GM21447 (cell line): Measurements from ENCODE around the gene KCNJ1.

ENCODE experiments used
- ATAC-seq: cut with Tn5 transposase; IDR thresholded peaks from one replicate; pipeline ENCODE4 v1.9.1; 2021; ENCODE audit not compliant: unreplicated experiment

Gene KCNJ1

GRCh38 chr11:128854841-128855240 lies 12.3 kb downstream of the KCNJ1 start:
- ATAC-seq: no peak

GRCh38 chr11:128853559-128853958 lies 13.5 kb downstream of the KCNJ1 start:
- ATAC-seq: no peak

GRCh38 chr11:128852327-128853023 lies 14.6 kb downstream of the KCNJ1 start:
- ATAC-seq: no peak

- peak; percentile 89 for ATAC-seq
Measured at GRCh38 chr11:128848815-128849455, 18.2 kb downstream of the KCNJ1 start.

- no peak for ATAC-seq
Measured at GRCh38 chr11:128846985-128847384, 20.1 kb downstream of the KCNJ1 start.

GRCh38 chr11:128845334-128845780 lies 21.7 kb downstream of the KCNJ1 start:
- ATAC-seq: no peak

- ATAC-seq: no peak
Measured at GRCh38 chr11:128843198-128843785, 23.8 kb downstream of the KCNJ1 start.

- peak; percentile 64 for ATAC-seq
Measured at GRCh38 chr11:128841461-128842072, 25.5 kb downstream of the KCNJ1 start.

GRCh38 chr11:128840783-128841182 lies 26.3 kb downstream of the KCNJ1 start:
- no peak for ATAC-seq

- no peak for ATAC-seq
Measured at GRCh38 chr11:128840137-128840536, 27.0 kb downstream of the KCNJ1 start.

- ATAC-seq: no peak
Measured at GRCh38 chr11:128839081-128839480, 28.0 kb downstream of the KCNJ1 start.

GRCh38 chr11:128837627-128838026 lies 29.5 kb downstream of the KCNJ1 start:
- ATAC-seq: no peak

GRCh38 chr11:128835741-128836430 lies 31.2 kb downstream of the KCNJ1 start:
- ATAC-seq: no peak

GRCh38 chr11:128834157-128834556 lies 32.9 kb downstream of the KCNJ1 start:
- ATAC-seq: no peak

- peak; percentile 51 for ATAC-seq
Measured at GRCh38 chr11:128832121-128832497, 35.0 kb downstream of the KCNJ1 start.

GRCh38 chr11:128831174-128832120 lies 35.6 kb downstream of the KCNJ1 start:
- peak; percentile 80 for ATAC-seq

GRCh38 chr11:128830290-128831173 lies 36.6 kb downstream of the KCNJ1 start:
- ATAC-seq: peak; percentile 37

- ATAC-seq: no peak
Measured at GRCh38 chr11:128828350-128828749, 38.7 kb downstream of the KCNJ1 start.
